Measurements from ENCODE around the gene FBXO24.

FBXO24 gene

DNA sequence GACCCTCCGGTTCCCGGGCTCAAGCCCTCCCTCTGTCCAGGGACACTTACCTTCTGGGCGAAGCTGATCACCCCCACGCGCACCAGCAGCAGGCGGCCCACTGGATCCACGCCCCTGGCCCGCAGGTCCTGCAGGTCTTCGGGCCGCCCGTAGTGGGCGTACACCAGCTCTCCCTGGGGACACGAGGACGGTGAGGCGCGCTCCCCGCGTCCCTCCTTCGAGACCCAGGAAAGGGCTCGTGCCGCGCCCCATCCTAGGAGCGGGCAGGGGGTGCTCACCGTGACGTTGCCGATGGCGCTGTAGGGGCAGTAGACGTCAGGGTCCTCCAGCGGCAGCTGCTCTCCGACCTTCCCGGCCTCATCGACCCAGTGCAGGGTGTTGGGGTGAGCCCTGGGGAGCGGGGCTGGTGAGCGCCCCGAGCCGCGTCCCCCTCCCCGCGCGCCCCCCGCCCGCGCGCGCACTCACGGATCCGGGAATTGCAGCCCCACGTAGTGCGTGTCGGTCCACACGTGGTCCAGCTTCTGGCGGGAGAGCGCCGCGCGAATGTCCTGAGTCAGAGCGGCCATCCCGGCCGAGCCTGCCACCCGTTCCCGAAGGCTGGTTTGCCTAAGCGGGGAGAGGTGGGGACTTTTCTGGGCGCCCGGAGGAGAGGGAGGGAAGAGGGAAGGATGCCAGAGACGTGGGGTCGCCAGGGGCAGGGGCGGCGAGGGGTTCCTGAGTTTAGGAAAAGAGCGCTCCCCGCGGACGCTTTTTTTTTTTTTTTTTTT is 47.0 kb downstream of the FBXO24 start:
- CTCF ChIA-PET = interaction anchor here (0.6 to 2.1 kb wide), 15 partner anchors 9 to 1210 kb away, joined by 3 to 14 read pairs (median 4); partner anchors contain the start of genes MOSPD3 and POP7
- TF ChIP-seq CTCF (conservative IDR thresholded peaks at IDR 0.05; ENCODE audit: low read depth) = peak; percentile 81
- POLR2A ChIA-PET (ENCODE audit: low non-redundant PET) = no interaction called here
- DNase-seq (ENCODE audit: low spot score) = peak; percentile 41
- H3K27ac ChIP-seq = peak overlapping the region; percentile 50

DNA sequence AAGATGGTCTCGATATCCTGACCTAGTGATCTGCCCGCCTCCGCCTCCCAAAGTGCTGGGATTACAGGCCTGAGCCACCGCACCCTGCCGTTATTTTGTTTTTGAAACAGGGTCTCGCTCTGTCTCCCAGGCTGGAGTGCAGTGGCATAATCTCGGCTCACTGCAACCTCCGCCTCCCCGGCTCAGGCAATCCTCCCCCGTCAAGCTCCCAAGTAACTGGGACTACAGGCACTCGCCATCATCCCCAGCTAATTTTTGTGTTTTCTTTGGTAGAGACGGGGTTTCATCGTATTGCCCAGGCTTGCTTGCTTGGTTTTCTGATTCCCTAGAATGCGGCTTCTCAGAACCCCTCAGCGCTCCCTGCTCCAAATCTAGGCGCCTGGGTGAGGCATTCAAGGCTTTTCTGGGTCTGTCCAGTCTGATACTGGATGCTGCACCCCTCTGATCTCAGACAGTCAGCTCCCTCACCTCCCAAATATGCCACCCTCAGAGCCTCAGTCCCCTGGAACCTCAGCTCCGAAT is 53.9 kb downstream of the FBXO24 start:
- no peak for TF ChIP-seq CTCF (conservative IDR thresholded peaks at IDR 0.05; ENCODE audit: low read depth)
- H3K27ac ChIP-seq = no peak overlapping the region
- CTCF ChIA-PET = interaction anchor here (0.7 to 1.1 kb wide), 2 partner anchors 46 to 58 kb away, joined by 4 to 5 read pairs; no protein-coding TSS in a partner anchor
- POLR2A ChIA-PET (ENCODE audit: low non-redundant PET) = interaction anchor here (0.6 kb wide), 1 partner anchor 593 kb away, joined by 3 read pairs; no protein-coding TSS in a partner anchor
- no peak for DNase-seq (ENCODE audit: low spot score)

DNA sequence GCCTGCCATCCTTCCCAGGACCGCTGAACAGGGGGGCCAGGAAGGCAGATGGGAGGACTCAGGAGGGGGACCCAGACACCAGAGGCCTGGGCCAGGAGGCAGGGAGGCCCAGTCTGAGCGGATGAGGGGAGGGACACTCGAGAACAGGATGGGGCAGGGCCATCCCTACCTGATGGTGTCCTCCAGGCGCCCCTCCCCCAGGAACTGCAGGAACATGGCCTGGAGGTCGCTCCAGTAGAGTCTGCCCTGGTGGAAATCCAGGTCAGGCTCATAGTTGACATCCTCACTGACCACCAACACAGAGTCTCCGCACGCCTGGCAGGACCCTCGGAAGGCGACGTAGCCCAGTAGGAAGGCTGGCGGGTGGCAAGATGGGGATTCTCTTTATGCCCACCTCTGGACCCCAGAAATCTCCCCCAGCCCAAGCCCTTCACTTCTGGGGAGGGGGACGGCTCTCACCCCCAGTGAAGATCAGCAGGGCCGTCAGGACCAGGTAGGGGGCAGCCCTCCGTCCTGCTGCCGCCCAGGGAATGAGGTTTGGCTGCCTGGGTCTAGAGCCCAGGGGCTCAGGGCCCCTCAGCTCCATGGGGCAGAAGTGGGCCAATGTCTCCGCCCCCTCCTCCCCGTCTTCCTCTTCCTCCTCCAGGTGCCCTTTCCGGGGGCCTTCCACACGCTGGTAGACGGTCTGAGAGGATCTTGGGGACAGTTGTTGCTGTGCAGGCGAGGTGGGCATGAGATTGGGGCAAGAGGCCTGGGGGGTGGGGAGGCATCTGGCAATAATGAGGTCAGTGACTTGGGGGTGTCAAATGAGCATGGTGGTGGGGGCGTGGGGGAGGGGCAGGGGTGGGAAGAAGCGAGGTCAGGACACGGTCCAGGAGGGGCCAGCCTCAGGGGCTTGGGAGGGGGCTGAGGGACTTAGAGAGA is 54.7 kb downstream of the FBXO24 start:
- TF ChIP-seq CTCF (conservative IDR thresholded peaks at IDR 0.05; ENCODE audit: low read depth) = no peak
- no peak overlapping the region for H3K27ac ChIP-seq
- DNase-seq (ENCODE audit: low spot score) = no peak
- CTCF ChIA-PET = no interaction called here
- POLR2A ChIA-PET (ENCODE audit: low non-redundant PET) = no interaction called here

DNA sequence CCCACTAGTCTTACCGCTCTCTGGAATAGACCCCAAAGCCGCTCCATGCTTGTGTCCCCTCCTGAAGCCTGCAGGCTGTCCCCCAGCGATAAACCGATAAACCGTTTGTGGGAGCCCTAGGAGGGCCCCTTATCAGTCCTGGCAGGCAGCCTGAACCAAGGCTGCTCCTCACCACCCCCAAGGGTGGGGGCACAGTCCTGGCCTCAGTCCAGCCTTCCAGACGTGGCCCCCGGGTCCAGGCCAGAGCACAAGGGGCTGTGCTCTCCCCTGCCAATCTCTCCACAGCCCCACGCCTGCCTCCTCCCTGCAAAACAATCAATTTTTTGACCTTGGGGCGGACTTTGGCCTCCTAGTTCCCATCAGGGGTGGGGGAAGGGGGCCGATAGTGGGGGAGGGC is 55.3 kb downstream of the FBXO24 start, which contains the start of gene TFR2:
Gene TFR2 (minus strand): TSS at position 90 of the 397 bp plus-strand sequence. CDS start 43 bp downstream, at position 47.
- CTCF ChIA-PET = interaction anchor here (1.3 kb wide), 1 partner anchor 9 kb away, joined by 4 read pairs; no protein-coding TSS in a partner anchor
- no peak for DNase-seq (ENCODE audit: low spot score)
- POLR2A ChIA-PET (ENCODE audit: low non-redundant PET) = no interaction called here

GRCh38 chr7:100641860-100642533 is 55.9 kb downstream of the FBXO24 start:
- ChIA-PET CTCF (interaction anchor here (1.3 kb wide), 1 partner anchor 9 kb away, joined by 4 read pairs; no protein-coding TSS in a partner anchor), POLR2A (ENCODE audit: low non-redundant PET) (no interaction called here)
- no peak for TF ChIP-seq CTCF (conservative IDR thresholded peaks at IDR 0.05; ENCODE audit: low read depth)
- no peak overlapping the region for H3K27ac ChIP-seq
- DNase-seq (ENCODE audit: low spot score) = no peak

More for the DNA sequence above, 55.3 kb downstream of the FBXO24 start, which contains the start of gene TFR2:
- H3K27ac ChIP-seq = no peak within 1 kb of the TSS
- TF ChIP-seq CTCF (conservative IDR thresholded peaks at IDR 0.05; ENCODE audit: low read depth) = no peak

Measured in RWPE1 (cell line).